GM12875 (cell line): Measurements from ENCODE around the gene RNF212.

Experiments
- H3K4me3 ChIP-seq: one replicate; pipeline ENCODE4 v1.5.1; 2011; ENCODE audit warnings: low read depth, low read length, control low read depth
- TF ChIP-seq, protein P1 (sequence below): IDR thresholded peaks from 2 replicates; pipeline ENCODE4 v1.5.1; 2011; ENCODE audit warnings: low read depth, mild to moderate bottlenecking, control low read depth, inconsistent platforms, low read length, moderate library complexity, borderline replicate concordance; ENCODE audit not compliant: insufficient read depth

The RNF212 gene

GRCh38 chr4:1105662-1106061 lies 7.7 kb downstream of the RNF212 start:
- TF ChIP-seq, protein P1, sequence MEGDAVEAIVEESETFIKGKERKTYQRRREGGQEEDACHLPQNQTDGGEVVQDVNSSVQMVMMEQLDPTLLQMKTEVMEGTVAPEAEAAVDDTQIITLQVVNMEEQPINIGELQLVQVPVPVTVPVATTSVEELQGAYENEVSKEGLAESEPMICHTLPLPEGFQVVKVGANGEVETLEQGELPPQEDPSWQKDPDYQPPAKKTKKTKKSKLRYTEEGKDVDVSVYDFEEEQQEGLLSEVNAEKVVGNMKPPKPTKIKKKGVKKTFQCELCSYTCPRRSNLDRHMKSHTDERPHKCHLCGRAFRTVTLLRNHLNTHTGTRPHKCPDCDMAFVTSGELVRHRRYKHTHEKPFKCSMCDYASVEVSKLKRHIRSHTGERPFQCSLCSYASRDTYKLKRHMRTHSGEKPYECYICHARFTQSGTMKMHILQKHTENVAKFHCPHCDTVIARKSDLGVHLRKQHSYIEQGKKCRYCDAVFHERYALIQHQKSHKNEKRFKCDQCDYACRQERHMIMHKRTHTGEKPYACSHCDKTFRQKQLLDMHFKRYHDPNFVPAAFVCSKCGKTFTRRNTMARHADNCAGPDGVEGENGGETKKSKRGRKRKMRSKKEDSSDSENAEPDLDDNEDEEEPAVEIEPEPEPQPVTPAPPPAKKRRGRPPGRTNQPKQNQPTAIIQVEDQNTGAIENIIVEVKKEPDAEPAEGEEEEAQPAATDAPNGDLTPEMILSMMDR = no peak
- no peak overlapping the region for H3K4me3 ChIP-seq

- TF ChIP-seq, protein P1 = no peak
- H3K4me3 ChIP-seq = no peak overlapping the region
Observed at GRCh38 chr4:1105067-1105466, 8.3 kb downstream of the RNF212 start.

DNA sequence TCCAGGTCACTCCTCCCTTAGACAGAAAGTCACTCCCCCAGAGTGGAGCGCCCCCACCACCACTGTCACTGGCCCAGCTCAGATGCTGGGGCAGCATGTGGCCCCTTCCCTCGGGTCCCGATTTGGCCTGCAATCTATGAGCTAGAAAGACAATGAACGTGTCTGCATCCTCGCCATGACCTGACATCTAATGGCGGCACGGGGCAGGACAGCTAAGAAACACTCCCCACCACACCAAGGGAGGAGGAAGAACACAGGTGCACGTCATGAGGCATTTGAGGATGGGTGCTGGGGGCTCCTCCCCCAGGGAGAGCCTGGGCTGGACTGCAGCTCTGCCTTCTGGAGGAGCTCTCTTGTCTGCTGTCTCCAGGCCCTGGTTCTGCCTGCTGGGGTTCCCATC lies 8.7 kb downstream of the RNF212 start:
- TF ChIP-seq, protein P1 = no peak
- H3K4me3 ChIP-seq = no peak overlapping the region

GRCh38 chr4:1099684-1100335 lies 13.6 kb downstream of the RNF212 start:
- no peak overlapping the region for H3K4me3 ChIP-seq
- TF ChIP-seq, protein P1 = no peak

- TF ChIP-seq, protein P1 = no peak
- no peak overlapping the region for H3K4me3 ChIP-seq
Observed at GRCh38 chr4:1099270-1099669, 14.1 kb downstream of the RNF212 start.

DNA sequence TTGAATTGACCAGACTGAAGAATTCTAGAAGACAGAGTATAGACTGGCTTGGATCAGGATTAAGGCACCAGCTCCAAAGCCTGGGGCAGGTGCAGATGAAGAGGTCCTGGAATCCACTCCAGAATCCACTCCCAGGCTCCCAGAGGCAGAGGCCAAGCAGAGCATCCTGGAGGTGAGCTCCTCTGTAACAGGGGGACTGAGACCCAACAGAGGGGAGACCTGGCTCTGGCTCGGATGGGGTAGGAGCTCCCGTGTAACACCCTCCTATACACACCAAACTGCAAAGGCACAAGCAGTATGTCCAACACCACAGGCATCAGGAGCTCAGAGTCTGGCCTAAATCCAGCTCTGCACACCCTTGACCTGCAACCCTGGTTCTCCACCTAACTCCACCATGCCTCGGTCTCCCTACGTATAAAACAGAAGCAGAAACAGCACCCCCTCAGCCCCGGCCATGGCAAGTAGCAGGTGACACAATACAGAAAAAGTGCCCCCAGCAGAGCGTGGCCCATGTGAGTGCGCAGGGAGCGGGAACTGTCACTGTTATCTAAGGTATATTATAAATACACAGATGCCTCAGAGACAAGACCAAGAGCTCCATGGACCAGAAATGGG lies 14.9 kb downstream of the RNF212 start:
- TF ChIP-seq, protein P1 = no peak
- no peak overlapping the region for H3K4me3 ChIP-seq

GRCh38 chr4:1097553-1097952 lies 15.8 kb downstream of the RNF212 start:
- H3K4me3 ChIP-seq = no peak overlapping the region
- TF ChIP-seq, protein P1 = no peak
